ENCODE results near the gene CSPG4.
"Not testable (repeated sequence)": the region's sequence is repeated elsewhere in the genome, so short reads cannot be mapped to it uniquely, and the experiment has no call there.

DNA sequence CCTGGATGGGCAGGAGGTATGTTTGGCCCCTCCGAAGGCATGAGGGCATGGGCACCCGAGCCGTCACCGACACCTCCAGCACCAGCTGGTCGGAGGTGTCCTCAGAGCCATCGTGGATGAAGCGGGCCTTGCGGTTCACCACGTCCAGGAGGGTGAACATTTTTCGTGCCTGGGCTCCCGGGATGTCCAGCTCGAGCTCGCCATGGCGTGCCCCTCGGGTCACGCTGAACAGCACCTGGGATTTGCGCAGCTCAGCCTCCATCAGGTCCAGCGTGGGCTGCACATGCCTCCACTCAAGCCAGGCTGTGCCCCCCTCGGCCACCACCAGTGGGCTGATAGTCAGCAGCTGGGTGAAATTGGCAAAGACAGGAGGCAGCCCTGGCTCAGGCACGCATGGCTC is 23.2 kb downstream of the CSPG4 start:
- TF ChIP-seq, protein P1, sequence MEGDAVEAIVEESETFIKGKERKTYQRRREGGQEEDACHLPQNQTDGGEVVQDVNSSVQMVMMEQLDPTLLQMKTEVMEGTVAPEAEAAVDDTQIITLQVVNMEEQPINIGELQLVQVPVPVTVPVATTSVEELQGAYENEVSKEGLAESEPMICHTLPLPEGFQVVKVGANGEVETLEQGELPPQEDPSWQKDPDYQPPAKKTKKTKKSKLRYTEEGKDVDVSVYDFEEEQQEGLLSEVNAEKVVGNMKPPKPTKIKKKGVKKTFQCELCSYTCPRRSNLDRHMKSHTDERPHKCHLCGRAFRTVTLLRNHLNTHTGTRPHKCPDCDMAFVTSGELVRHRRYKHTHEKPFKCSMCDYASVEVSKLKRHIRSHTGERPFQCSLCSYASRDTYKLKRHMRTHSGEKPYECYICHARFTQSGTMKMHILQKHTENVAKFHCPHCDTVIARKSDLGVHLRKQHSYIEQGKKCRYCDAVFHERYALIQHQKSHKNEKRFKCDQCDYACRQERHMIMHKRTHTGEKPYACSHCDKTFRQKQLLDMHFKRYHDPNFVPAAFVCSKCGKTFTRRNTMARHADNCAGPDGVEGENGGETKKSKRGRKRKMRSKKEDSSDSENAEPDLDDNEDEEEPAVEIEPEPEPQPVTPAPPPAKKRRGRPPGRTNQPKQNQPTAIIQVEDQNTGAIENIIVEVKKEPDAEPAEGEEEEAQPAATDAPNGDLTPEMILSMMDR (optimal IDR thresholded peaks at IDR 0.05 in 1 of 3, IDR thresholded peaks at IDR 0.05 in 1 of 3, conservative IDR thresholded peaks at IDR 0.05 in 1 of 3; ENCODE audit: extremely low read depth in 1 of 3, insufficient read depth in 2 of 3, low read length in 3 of 3), result not testable (repeated sequence)
- TF ChIP-seq EZH2 (IDR thresholded peaks at IDR 0.05; ENCODE audit: low read length), result not testable (repeated sequence)
